NB4 (cell line): ENCODE results near the gene EPS8L2.

Source experiments
- MYC ChIP-seq: IDR thresholded peaks from 2 replicates; pipeline ENCODE4 v1.6.1; 2011; ENCODE audit warnings: low read depth, low read length
- POLR2A ChIP-seq: IDR thresholded peaks from 2 replicates; pipeline ENCODE4 v1.6.1; 2011; ENCODE audit warnings: mild to moderate bottlenecking; ENCODE audit not compliant: insufficient read length; ENCODE audit errors: extremely low read depth
- TF ChIP-seq, protein P1 (sequence below): IDR thresholded peaks from one replicate; pipeline ENCODE4 v1.5.1; 2012; ENCODE audit warnings: low read depth, low read length

DNA sequence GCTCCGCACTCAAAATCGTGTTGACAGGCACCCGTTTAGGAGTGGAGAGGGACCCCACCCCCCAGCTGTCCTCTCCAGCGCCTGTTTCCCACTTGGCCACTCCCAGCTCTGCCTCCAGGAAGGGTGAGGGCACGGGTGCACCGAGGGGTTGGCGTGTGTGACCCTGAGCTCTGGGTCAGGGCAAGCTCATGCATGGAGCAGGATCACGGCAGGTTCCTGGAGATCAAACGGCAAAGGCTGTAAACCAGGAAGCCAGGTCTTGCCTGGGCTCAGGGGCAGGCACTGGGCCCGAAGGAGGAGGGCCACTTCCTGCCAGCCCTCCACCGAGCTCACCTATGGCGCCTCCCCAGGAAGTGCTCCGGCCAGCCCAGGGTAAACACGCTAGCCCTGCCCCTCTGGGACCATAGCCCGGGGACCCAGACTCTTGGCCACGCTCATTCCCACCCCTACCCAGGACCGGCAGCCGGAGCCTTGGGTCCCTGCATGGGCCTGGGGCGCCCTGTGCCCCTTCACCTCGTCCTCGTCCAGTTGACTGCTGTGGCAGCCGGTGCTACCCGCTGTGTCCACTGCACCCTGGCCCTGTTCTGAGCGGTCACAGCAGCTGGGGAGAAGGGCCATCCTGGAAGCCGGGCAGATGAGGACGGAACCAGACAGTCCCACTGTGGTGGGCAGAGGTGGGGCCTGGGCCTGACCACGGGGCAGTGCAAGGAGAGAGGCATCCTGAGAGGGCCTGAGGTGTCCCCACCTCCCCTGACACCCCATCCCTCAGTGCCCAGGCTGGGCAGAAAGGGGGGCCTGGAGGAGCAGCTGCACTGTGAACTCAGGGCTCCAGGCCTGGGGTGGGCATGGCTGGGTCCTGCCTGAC lies 1.0 kb upstream of the EPS8L2 start:
- TF ChIP-seq, protein P1, sequence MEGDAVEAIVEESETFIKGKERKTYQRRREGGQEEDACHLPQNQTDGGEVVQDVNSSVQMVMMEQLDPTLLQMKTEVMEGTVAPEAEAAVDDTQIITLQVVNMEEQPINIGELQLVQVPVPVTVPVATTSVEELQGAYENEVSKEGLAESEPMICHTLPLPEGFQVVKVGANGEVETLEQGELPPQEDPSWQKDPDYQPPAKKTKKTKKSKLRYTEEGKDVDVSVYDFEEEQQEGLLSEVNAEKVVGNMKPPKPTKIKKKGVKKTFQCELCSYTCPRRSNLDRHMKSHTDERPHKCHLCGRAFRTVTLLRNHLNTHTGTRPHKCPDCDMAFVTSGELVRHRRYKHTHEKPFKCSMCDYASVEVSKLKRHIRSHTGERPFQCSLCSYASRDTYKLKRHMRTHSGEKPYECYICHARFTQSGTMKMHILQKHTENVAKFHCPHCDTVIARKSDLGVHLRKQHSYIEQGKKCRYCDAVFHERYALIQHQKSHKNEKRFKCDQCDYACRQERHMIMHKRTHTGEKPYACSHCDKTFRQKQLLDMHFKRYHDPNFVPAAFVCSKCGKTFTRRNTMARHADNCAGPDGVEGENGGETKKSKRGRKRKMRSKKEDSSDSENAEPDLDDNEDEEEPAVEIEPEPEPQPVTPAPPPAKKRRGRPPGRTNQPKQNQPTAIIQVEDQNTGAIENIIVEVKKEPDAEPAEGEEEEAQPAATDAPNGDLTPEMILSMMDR, result no peak
- TF ChIP-seq POLR2A (no peak), MYC (no peak)
